ENCODE results near the gene OR10K1.

DNA sequence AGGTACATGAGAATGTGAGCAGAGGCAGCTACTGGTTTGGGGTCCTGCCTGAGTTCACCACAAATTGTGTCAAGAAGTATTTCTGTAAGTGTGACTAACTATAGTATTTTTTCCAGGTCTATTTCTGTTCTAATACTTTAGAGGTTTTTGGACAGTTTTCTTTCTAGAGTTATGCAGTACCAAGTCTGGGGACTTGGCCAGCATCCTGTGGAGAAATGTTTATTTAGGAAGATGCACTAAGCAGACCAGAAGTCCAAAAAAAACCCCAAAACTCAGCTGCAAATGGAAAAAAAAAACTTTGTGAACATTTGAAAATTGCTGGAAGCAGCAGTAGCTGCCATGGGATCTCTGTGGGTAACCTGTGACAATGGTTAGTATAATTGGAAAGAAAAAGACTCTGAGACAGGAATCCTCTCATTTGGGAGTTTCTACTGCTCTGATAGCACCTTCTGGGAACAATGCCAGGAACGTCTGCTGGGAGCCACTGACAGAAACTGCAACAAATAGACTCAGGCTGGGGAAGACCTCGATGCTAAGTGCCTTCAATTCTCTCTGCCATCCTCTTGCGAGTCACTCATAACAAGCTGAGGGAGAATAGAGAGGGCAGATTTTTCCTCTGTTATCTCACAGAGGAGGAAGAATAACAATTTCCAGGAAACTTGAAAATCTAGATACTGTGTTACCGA, 48.0 kb downstream of the OR10K1 start:
- no peak for TF ChIP-seq SUZ12 (IDR thresholded peaks at IDR 0.05)
- no peak for TF ChIP-seq FOXM1 (IDR thresholded peaks at IDR 0.05; ENCODE audit: borderline replicate concordance)
- TF ChIP-seq NFRKB (IDR thresholded peaks at IDR 0.05): no peak
- no peak for TF ChIP-seq SP1 (IDR thresholded peaks at IDR 0.05)
- TF ChIP-seq HDGF (IDR thresholded peaks at IDR 0.05; ENCODE audit: borderline replicate concordance): no peak
- TF ChIP-seq ARNT (IDR thresholded peaks at IDR 0.05): no peak
- TF ChIP-seq ZNF384 (IDR thresholded peaks at IDR 0.05): no peak
- no peak for TF ChIP-seq FOXK2 (IDR thresholded peaks at IDR 0.05)
- no peak for TF ChIP-seq BHLHE40 (IDR thresholded peaks at IDR 0.05; ENCODE audit: borderline replicate concordance)
- TF ChIP-seq TARDBP (IDR thresholded peaks at IDR 0.05): no peak
- TF ChIP-seq L3MBTL2 (conservative IDR thresholded peaks at IDR 0.05): no peak
- no peak for TF ChIP-seq ELF4 (IDR thresholded peaks at IDR 0.05)
- TF ChIP-seq LEF1 (IDR thresholded peaks at IDR 0.05; ENCODE audit: borderline replicate concordance): no peak
- TF ChIP-seq CTBP1 (IDR thresholded peaks at IDR 0.05; ENCODE audit: borderline replicate concordance): no peak

Measured in HEK293T (cell line).